NAMALWA (cell line): ENCODE results near the gene SPG11.
"Not testable (repeated sequence)": the region's sequence is repeated elsewhere in the genome, so short reads cannot be mapped to it uniquely, and the experiment has no call there.

Experiments
- DNase-seq: peaks from one replicate; pipeline ENCODE4 v3.0.0-alpha.2; 2015; ENCODE audit warnings: low spot score

The SPG11 gene

DNA sequence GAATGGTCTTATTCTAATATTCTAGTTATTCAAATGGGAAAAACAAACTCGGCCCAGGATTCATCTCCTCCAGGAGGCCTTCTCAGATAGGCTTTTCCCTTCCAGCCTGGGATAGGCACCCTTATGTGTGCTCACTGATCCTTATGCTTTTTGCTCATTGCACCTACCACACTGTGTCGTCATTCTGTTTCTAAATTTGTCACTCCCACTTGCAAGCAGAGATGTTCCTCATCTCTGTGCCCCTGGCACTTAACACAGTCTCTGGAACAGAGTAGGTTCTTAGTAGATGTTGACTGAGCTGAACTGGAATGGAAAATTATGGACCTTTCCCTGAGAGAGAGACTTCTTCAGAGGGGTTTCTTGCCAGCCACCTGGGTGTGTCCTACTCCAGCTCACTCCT, 18.7 kb upstream of the SPG11 start:
- no peak for DNase-seq

DNA sequence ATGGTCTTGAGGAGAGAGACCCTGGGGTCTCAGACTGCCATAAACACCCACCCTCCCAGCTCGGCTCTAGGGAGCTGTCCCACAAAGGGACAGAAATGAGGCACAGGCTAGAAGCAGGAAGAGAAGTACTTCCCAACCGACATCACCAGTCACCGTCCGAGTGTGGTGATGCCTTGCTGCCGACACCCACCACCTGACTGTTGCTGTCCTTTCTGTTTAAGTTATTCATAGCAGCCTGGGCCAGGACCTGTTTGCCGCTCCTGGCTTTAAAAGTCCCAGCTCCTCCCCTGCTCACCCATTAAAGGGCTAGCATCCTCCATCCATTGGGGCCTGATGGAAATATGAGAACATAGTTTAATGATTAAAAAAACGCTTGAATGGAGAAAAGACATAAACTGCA, 13.2 kb upstream of the SPG11 start:
- DNase-seq: no peak

- DNase-seq: no peak
Observed at GRCh38 chr15:44675911-44676310, 12.4 kb upstream of the SPG11 start.

GRCh38 chr15:44673639-44674038, 10.2 kb upstream of the SPG11 start:
- no peak for DNase-seq

DNA sequence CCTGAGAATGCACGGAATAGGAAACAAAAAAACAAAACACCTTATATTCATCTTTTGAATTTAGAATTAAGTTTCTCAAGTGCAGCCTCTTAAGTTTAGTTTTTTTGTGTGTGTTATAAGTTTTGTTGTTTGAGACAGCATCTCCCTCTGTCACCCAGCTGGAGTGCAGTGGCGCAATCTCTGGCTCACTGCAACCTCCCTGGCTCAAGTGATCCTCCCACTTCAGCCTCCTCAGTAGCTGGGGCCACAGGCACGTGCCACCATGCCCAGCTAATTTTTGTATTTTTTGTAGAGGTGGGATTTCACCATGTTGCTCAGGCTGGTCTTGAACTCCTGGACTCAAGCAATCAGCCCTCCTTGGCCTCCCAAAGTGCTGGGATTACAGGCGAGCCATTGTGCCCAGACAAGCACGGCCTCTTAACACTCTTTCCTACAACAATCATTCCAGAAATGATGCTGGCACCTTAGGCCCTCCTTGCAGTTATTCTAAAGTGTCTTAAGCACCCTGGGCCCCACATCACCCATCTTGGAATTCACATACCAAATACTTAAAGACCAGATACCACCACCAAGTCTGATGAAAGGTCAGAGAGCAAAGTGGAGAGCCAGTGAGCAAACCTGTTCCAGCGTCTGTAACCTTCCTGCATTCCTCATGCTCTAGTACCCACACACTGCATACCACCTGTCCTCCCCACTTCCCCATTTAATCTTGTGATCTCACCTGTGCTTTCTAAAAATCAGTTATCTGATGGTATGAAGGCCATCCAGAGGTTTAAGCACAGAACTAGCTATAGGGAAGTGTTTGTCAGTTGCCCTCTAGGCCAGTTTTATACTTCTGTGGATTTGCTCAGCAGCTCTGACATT, 6.9 kb upstream of the SPG11 start:
- no peak for DNase-seq

DNA sequence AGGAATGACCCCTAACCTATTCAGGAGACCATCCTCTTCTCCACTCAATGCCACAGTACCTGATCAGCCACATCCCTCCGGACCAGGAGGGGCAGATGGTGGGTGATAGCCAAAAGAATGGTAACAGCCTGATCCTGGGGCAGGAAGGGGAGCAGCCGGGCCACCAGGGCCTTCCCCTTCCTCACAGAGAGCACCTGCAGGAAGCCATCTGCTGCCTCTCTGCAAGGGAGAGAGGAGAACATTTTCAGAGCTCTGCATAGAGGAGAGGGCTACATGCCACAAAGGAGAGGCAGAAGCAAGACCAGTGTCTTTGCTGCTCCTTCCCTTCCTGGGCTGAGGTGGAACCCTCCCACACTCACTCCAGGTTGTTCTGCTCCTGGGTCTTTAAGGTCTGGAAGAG, 5.5 kb upstream of the SPG11 start:
- DNase-seq: peak; percentile 21

- no peak for DNase-seq
Observed at GRCh38 chr15:44667039-44667360, 3.5 kb upstream of the SPG11 start.

- peak; percentile 54 for DNase-seq
Observed at GRCh38 chr15:44666210-44667038, 3.0 kb upstream of the SPG11 start.

DNA sequence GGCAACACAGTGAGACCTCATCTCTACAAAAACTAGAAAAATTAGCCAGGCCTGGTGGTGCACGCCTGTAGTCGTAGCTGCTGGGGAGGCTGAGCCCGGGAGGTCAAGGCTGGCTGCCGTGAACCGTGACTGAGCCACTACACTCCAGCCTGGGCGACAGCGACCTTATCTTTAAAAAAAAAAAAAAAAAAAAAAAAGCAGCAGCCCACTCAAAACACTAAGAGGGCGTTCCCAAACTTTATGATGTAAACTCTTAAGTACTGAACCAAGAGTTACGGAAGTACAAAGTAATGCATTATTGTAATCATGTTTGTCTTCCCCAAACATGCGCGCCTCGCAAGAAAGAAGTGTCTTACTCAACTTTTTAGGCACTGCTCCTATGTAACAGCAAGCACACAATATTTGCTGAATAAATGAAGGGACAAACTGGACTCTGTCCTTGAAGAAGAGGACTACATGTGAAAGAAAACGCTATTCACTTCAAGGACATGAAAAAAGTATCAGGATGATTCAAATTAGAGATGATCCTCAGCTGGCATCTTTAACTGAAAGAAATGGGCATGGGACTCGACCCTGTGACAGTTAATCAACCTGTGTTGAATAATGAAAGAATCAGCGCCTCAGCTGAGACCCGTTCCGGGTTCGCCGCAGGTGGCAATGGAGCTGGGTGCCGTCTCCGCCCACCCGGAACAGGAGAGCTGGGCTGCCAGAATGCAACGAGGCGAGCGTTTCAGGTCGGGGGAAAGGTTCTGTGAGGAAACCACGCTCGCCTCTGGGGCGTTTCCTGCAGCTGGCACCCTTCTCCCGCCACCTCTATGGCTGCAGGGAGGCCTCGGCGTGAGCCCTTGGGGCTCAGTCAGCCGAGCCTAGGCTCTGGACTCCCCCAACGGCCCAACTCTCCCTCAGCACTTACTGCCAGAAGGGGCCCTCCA, 718 bp downstream of the SPG11 start:
- peak; percentile 95 for DNase-seq

DNA sequence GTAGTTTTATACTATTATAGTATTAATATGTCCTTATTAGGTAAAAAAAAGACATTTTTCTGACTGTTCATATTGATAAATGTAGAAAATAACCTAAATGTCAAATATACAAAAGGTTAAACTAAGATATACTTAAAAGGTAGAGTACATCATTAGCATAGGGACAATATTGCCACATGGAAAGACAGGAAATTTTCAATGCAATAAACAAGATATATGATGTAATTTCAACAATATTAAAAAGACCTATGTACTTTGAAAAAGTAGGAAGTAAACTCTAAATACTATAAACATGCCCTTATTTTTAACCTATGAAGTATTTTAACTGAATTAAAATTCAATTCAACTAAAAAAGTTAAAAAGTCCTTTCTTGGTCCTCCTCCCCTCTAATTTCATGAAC, 1.9 kb downstream of the SPG11 start:
- no peak for DNase-seq

GRCh38 chr15:44659056-44659455, 4.4 kb downstream of the SPG11 start:
- DNase-seq: no peak

- no peak for DNase-seq
Observed at GRCh38 chr15:44657378-44657777, 6.1 kb downstream of the SPG11 start.

DNA sequence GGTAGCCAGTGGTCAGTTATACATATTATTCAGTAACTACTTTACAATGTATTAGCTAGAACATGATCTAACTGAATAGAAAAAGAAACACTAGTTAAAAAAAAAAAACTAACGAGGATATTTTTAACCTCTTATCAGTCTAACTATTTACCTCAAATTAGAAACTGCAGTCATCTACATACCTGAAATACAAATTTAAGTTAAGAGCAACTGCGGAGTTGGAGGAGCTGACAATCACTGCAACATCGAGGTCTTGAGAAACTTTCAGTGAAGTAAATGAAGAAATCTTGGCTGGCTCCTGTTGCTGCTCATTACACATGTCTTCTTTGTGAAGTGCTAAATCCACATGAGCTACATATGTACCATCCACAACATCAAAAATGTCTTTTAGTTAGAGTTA, 6.5 kb downstream of the SPG11 start:
- DNase-seq: no peak

GRCh38 chr15:44656298-44656697, 7.2 kb downstream of the SPG11 start:
- DNase-seq: no peak

DNA sequence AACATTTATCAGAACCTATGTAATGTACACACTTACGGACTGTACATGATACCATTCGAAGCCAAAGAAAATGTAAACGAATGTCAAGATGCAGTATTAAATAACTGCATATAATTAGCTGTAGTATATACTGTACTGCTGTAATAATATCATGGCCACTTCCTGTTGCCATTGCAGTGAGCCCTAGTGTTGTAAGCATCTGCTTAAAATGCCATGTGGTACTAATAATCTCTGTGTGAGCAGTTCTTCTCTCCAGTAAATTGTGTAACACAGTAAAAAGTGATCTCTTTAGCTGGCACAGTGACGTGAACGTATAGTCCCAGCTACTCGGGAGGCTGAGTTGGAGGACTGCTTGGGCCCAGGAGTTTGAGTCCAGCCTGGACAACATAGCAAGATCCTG, 8.6 kb downstream of the SPG11 start:
- no peak for DNase-seq

DNA sequence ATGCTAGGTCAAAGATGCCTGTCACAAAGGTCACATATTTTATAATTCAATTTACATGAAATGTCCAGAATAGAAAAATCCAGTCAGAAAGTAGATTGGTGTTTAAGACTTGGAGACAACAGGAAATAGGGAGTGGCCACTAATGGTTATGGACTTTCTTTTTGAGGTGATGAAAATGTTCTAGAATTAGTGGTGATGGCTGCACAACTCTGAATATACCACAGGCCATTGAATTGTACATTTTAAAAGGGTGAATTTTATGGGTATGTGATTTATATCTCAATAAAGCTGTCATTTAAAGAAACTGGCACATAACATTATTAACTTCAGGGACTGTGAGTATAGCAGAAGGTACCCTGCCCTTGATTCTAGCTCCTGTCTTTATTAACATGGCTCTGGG, 15.8 kb downstream of the SPG11 start:
- no peak for DNase-seq

DNA sequence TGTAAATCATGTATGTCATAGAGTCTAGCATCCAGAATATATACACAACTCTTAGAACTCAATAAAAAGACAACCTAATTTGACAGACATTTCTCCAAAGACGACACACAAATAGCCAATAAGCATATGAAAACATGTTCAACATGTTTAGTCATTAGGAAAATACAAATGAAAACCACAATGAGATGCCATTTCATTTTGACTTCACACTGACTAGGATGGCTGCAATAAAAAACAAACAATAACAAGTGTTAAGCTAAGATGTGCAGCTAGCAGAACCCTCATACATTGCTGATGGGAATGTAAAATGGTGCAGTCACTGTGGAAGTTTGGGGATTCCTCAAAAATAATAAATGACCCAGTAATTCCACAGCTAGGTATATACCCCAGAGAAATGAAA, 16.4 kb downstream of the SPG11 start:
- no peak for DNase-seq

DNA sequence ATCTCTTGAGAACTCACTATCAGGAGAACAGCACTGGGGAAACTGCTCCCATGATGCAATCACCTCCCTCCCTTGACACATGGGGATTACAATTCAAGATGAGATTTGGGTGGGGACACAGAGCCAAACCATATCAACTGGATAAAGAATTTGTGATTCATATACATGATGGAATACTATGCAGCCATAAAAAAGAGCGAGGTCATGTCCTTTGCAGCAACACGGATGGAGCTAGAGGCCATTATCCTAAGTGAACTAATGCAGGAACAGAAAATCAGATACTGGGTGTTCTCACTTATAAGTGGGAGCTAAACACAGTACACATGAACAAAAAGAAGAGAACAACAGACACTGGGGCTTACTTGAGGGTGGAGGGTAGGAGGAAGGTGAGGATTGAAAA, 17.0 kb downstream of the SPG11 start:
- no peak for DNase-seq

GRCh38 chr15:44641651-44642050, 21.8 kb downstream of the SPG11 start:
- DNase-seq: no peak

DNA sequence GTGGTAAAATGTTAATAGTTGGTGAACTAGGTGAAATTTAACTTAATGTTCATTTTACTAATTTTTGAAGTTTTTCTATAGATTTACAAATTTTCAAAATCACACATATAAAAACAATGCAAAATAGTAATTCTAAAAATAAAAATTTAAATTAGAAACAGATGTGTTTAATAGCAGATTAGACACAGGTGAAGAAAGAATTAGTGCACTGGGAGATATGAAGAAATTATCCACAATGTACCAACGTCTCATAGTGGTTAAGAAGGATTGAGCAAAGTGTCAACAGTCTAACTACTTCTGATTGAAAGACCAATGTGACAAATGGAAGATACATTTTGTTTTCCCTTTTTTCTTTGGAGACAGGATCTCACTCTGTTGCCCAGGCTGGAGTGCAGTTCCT, 26.5 kb downstream of the SPG11 start:
- DNase-seq: no peak

GRCh38 chr15:44633603-44634002, 29.9 kb downstream of the SPG11 start:
- no peak for DNase-seq

DNA sequence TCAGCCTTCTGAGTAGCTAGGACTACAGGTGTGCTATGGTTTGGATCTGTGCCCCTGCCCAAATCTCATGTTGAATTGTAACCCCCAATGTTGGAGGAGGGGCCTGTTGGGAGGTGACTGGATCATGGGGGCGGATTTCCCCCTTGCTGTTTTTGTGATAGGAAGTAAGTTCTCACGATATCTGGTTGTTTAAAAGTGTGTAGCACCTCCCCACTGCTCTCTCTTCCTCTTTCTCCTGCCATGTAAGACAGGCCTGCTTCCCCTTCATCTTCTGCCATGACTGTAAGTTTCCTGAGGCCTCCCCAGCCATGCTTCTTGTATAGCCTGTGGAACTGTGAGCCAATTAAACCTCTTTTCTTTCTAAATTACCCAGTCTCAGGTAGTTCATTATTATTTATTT, 38.2 kb downstream of the SPG11 start:
- not testable (repeated sequence) for DNase-seq
